Karpas-422 (cell line): ENCODE data around the gene CEP295NL. TPM values are rescaled to one million over a fixed set of nuclear protein-coding genes. Genes with fewer than 3 reads are reported as not detected.
A peak's percentile ranks its signal among the peaks of the same experiment; 100 is the strongest.
"Not testable (repeated sequence)": the region's sequence is repeated elsewhere in the genome, so short reads cannot be mapped to it uniquely, and the experiment has no call there.

Experiments used
- DNase-seq: peaks from one replicate; pipeline ENCODE4 v3.0.0-alpha.2; 2015
- H2AFZ ChIP-seq: fragments of 200-600 bp; sonication (generic); 2 replicates; pipeline ENCODE4 v1.6.1; 2014; ENCODE audit warnings: antibody characterized with exemption, low read length, mixed read lengths
- H3K27ac ChIP-seq: fragments of 200-600 bp; sonication (generic); 2 replicates; pipeline ENCODE4 v1.5.1; 2014; ENCODE audit warnings: mild to moderate bottlenecking, low read length, moderate library complexity
- H3K27me3 ChIP-seq: fragments of 200-600 bp; sonication (generic); 2 replicates; pipeline ENCODE4 v1.6.1; 2014; ENCODE audit warnings: low read length, mixed read lengths
- H3K36me3 ChIP-seq: fragments of 200-600 bp; sonication (generic); 2 replicates; pipeline ENCODE4 v1.6.1; 2014; ENCODE audit warnings: low read length, mixed read lengths; ENCODE audit not compliant: insufficient read depth
- H3K4me1 ChIP-seq: fragments of 200-600 bp; sonication (generic); 2 replicates; pipeline ENCODE4 v1.6.1; 2014; ENCODE audit warnings: mild to moderate bottlenecking, low read length, mixed read lengths
- H3K4me2 ChIP-seq: fragments of 200-600 bp; sonication (generic); 2 replicates; pipeline ENCODE4 v1.6.1; 2014; ENCODE audit warnings: low read length, low read depth, mild to moderate bottlenecking; ENCODE audit not compliant: poor library complexity, severe bottlenecking
- H3K4me3 ChIP-seq: fragments of 200-600 bp; sonication (generic); 2 replicates; pipeline ENCODE4 v1.5.1; 2014; ENCODE audit warnings: mild to moderate bottlenecking, antibody characterized with exemption, low read length, mixed read lengths
- H3K79me2 ChIP-seq: fragments of 200-600 bp; sonication (generic); 2 replicates; pipeline ENCODE4 v1.6.1; 2014; ENCODE audit warnings: mild to moderate bottlenecking, low read length, mixed read lengths
- H3K9ac ChIP-seq: fragments of 200-600 bp; sonication (generic); 2 replicates; pipeline ENCODE4 v1.6.0; 2014; ENCODE audit warnings: low read length
- H3K9me2 ChIP-seq: fragments of 200-600 bp; sonication (generic), shearing (Covaris generic); replicated peaks from 2 replicates; pipeline ENCODE4 v1.6.0; 2014; ENCODE audit warnings: mild to moderate bottlenecking, low read length, moderate library complexity; ENCODE audit not compliant: insufficient read depth
- H3K9me3 ChIP-seq: fragments of 300-700, 200-600 bp; sonication (generic); 2 replicates; pipeline ENCODE4 v1.6.1; 2014; ENCODE audit warnings: low read length, mixed read lengths
- H4K20me1 ChIP-seq: fragments of 200-600 bp; sonication (generic); 2 replicates; pipeline ENCODE4 v1.6.1; 2014; ENCODE audit warnings: mild to moderate bottlenecking, antibody characterized with exemption, low read length, low read depth; ENCODE audit not compliant: insufficient read depth
- total RNA-seq: library from RNA; depleted of rRNA; stranded (reverse); fragments of >200 nt; shearing (Covaris generic); gene quantifications from 2 replicates; pipeline ENCODE4 v1.2.3, GENCODE V29; 2014; ENCODE audit warnings: low replicate concordance

Gene CEP295NL
- total RNA-seq, 1 experiment from 2014 or later = not detected

DNA sequence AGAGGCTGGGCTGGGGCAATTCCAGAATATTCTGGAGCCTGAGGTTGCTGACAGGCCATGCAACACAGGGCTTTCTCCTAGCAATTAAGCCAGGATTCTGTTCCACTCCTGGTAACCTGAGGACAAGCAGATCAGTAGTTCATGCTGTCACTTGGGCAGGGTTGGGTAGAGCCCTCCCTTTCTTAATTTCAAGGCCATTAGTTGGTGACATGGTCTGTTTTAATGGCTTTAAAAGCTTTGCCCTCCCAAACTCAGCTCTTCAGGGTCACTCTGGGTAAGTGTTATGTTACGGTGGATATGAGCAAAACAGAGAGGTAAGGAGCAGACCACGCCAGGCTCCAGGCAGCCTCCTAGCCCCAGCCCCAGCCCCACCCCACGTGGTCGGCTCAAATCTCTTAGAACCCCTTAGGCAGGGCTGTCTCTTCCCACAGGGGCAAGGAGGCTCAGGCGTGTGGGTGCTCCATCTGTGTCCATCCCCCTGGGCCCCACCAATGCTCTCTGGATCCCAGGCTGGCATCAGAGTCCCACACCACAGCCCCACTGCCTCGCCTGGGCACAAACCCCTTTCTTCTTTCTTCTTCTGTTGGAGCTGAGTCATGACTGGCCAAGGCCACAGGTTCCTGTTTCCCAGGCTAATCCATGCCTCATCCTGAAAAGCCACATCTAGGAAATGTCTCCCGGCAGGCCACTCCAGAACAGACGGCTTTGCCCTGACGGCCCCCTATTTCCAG, 27.5 kb downstream of the CEP295NL start:
- Histone ChIP-seq H3K9me3 (no peaks in the 10 kb centered on the region), H4K20me1 (no peaks in the 10 kb centered on the region), H3K4me3 (no peak overlapping the region), H3K27me3 (no peaks in the 10 kb centered on the region), H3K27ac (no peak overlapping the region), H3K9ac (no peak overlapping the region), H3K4me2 (no peak overlapping the region), H3K9me2 (no peaks in the 10 kb centered on the region), H3K79me2 (no peaks in the 10 kb centered on the region), H3K36me3 (no peaks in the 10 kb centered on the region), H3K4me1 (peaks cover 14% of the 10 kb centered on the region), H2AFZ (no peak overlapping the region)
- DNase-seq = no peak

DNA sequence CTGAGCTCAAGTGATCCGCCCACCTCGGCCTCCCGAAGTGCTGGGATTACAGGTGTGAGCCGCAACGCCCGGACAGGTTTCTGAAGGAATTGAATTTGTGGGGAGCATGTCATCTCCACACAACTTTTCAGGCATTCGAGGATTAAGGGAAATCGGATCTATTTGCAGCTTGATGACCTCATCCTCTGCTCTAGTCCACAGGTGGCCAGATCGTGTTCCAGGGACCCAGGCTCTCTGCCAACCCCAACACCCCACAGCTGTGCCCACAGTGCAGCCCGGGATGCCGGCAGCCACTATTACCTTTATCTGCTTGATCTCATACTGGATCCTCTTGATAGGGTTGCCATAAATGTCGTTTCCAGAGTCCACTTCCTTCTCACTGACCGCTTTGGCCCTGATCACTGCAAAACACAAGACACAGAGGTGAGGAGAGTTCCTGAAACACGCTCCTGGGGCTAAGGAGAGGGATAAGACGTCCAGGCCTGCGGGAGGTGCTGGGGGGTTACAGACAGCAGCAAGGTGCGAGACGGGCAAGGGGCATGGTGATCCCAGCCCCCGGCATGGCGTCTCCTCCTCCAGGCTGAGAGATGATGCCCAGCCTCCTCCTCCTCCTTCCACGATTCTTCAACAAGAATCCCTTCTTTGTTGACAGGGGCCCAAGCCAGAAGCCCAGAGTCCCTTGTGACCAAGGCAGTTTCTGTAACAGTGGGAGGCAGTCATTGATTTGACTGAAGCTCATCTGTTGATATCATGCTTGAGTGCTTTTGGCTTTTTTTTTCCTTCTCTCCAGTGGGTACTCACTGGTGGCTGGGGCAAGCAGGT, 29.3 kb downstream of the CEP295NL start:
- no peaks in the 10 kb centered on the region for H3K79me2 ChIP-seq
- H3K27me3 ChIP-seq = no peaks in the 10 kb centered on the region
- no peak overlapping the region for H3K9ac ChIP-seq
- H3K4me3 ChIP-seq = no peak overlapping the region
- H3K36me3 ChIP-seq = no peaks in the 10 kb centered on the region
- no peaks in the 10 kb centered on the region for H3K9me3 ChIP-seq
- H3K27ac ChIP-seq = no peak overlapping the region
- H3K4me2 ChIP-seq = no peak overlapping the region
- H4K20me1 ChIP-seq = no peaks in the 10 kb centered on the region
- peaks cover 14% of the 10 kb centered on the region for H3K4me1 ChIP-seq
- no peaks in the 10 kb centered on the region for H3K9me2 ChIP-seq
- no peak overlapping the region for H2AFZ ChIP-seq
- no peak for DNase-seq

DNA sequence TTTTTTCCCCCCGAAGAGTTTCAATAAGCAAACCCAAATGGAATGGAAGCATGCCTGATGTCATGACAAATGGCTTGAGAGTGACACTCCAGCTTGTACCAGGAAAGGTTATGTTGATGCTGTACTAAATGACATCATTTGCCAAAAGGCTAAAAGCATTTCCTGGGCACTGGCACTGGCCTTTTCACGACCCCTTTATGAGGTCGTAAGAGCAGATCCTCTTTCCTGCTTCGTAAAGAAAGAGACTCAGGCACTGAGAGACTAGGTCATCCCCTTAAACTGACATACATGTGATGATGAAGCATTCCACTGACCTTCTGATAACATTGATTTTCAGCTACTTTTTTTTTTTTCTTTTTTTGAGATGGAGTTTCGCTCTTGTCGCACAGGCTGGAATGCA, 30.5 kb downstream of the CEP295NL start:
- peaks cover 14% of the 10 kb centered on the region for H3K4me1 ChIP-seq
- no peak for DNase-seq
- H4K20me1 ChIP-seq = no peaks in the 10 kb centered on the region
- H3K9ac ChIP-seq = no peak overlapping the region
- H3K9me2 ChIP-seq = no peaks in the 10 kb centered on the region
- no peaks in the 10 kb centered on the region for H3K79me2 ChIP-seq
- no peaks in the 10 kb centered on the region for H3K36me3 ChIP-seq
- H3K27me3 ChIP-seq = no peaks in the 10 kb centered on the region
- no peak overlapping the region for H3K27ac ChIP-seq
- no peak overlapping the region for H2AFZ ChIP-seq
- no peak overlapping the region for H3K4me3 ChIP-seq
- H3K4me2 ChIP-seq = no peak overlapping the region
- H3K9me3 ChIP-seq = no peaks in the 10 kb centered on the region

DNA sequence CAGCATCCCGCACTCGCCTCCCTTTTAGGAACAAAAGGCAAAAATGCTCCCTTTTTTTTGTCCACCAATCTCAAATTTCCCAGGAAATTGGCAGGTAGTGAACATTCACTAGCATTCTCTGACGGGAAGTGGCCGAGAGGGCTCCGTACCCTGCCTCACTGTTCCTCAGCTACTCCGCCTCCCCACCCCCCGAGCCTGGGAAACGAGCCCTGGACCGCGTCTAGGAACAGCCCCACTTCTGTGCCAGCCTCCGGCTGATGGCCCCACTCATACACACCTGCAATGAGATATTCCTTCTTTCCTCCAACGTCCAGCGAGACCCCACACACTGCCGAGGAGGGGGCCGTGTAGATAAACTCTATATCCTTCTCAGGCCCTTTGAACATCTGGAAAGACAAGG, 32.4 kb downstream of the CEP295NL start:
- no peaks in the 10 kb centered on the region for H3K36me3 ChIP-seq
- H3K9me3 ChIP-seq = no peaks in the 10 kb centered on the region
- no peak overlapping the region for H2AFZ ChIP-seq
- H3K27ac ChIP-seq = no peak overlapping the region
- H3K9ac ChIP-seq = no peak overlapping the region
- no peak overlapping the region for H3K4me3 ChIP-seq
- no peaks in the 10 kb centered on the region for H3K79me2 ChIP-seq
- no peaks in the 10 kb centered on the region for H4K20me1 ChIP-seq
- H3K4me2 ChIP-seq = no peak overlapping the region
- H3K9me2 ChIP-seq = no peaks in the 10 kb centered on the region
- no peaks in the 10 kb centered on the region for H3K27me3 ChIP-seq
- peaks cover 6% of the 10 kb centered on the region for H3K4me1 ChIP-seq
- no peak for DNase-seq

DNA sequence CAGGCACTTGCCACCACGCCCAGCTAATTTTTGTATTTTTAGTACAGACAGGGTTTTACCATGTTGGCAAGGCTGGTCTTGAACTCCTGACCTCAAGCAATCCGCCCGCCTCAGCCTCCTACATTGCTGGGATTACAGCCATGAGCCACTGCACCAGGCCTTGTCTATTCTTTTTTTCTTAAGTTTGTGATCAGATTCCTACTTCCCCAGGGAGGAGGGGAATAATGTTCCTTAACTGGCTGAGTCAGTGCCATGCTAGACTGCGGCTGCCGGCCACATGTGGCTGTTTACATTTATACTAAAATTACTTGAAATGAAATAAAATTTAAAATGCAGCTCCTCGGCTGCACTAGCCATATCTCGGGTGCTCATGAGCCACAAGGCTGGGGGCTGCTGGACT, 34.6 kb downstream of the CEP295NL start:
- H3K79me2 ChIP-seq = no peaks in the 10 kb centered on the region
- no peak for DNase-seq
- H3K4me3 ChIP-seq = no peak overlapping the region
- H2AFZ ChIP-seq = no peak overlapping the region
- H3K36me3 ChIP-seq = no peaks in the 10 kb centered on the region
- H3K27ac ChIP-seq = no peak overlapping the region
- no peaks in the 10 kb centered on the region for H4K20me1 ChIP-seq
- no peak overlapping the region for H3K9ac ChIP-seq
- no peaks in the 10 kb centered on the region for H3K9me3 ChIP-seq
- no peaks in the 10 kb centered on the region for H3K4me1 ChIP-seq
- H3K4me2 ChIP-seq = no peak overlapping the region
- H3K9me2 ChIP-seq = no peaks in the 10 kb centered on the region
- no peaks in the 10 kb centered on the region for H3K27me3 ChIP-seq

DNA sequence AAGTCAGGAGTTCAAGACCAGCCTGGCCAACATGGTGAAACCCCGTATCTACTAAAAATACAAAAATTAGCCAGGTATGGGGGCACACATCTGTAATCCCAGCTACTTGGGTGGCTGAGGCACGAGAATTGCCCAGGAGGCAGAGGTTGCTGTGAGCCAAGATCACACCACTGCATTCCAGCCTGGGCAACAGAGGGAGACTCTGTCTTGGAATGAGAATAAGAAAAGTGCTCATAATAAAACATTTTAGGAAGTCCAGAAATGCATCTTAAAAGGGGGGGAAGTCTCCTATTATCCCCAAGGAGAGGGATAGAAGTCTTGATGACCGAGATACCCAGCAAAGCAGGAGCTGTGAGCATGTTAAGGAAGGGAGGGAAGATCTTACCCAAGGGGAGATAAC, 36.0 kb downstream of the CEP295NL start:
- not testable (repeated sequence) for DNase-seq, H2AFZ ChIP-seq, H3K4me2 ChIP-seq, H3K4me1 ChIP-seq, H4K20me1 ChIP-seq, H3K9me2 ChIP-seq, H3K4me3 ChIP-seq, H3K27ac ChIP-seq, H3K79me2 ChIP-seq, H3K9ac ChIP-seq, H3K36me3 ChIP-seq, H3K9me3 ChIP-seq, H3K27me3 ChIP-seq

DNA sequence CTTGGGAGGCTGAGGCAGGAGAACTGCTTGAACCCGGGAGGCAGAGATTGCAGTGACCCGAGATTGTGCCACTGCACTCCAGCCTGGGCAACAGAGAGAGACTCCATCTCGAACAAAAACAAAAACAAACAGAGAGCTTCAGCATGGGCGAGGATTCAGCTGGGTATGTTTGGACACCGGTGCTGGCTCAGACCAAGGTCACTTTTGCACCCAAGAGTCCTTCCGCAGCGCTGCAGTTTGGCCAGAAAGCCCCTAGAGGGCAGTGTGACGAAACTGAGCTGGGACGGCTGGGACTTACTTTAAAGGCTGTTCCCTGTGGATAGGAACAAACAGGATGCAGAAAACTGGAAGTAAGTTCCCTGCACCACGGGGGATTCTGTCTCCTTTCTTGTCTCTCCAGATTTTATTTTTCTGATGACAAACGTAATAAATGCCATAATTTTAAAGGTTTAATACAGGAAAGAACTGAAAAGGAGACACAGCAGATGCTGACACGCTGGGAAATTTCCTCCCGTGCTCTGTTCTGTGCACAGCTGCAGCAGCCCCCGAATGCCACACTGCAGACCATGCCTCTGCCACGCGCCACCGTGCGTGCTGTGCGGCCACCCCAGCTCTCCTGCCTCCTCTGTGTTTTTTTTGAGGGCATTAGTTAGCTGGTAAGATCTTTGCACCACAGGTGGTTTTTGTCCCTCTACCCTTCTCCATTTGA, 37.2 kb downstream of the CEP295NL start:
- H3K36me3 ChIP-seq = no peaks in the 10 kb centered on the region
- no peak overlapping the region for H3K4me2 ChIP-seq
- no peak overlapping the region for H2AFZ ChIP-seq
- H3K9ac ChIP-seq = no peak overlapping the region
- DNase-seq = peak; percentile 77
- no peak overlapping the region for H3K4me3 ChIP-seq
- no peaks in the 10 kb centered on the region for H3K79me2 ChIP-seq
- H3K27me3 ChIP-seq = no peaks in the 10 kb centered on the region
- H3K27ac ChIP-seq = no peak overlapping the region
- H3K9me3 ChIP-seq = no peaks in the 10 kb centered on the region
- no peaks in the 10 kb centered on the region for H3K4me1 ChIP-seq
- no peaks in the 10 kb centered on the region for H4K20me1 ChIP-seq
- no peaks in the 10 kb centered on the region for H3K9me2 ChIP-seq

DNA sequence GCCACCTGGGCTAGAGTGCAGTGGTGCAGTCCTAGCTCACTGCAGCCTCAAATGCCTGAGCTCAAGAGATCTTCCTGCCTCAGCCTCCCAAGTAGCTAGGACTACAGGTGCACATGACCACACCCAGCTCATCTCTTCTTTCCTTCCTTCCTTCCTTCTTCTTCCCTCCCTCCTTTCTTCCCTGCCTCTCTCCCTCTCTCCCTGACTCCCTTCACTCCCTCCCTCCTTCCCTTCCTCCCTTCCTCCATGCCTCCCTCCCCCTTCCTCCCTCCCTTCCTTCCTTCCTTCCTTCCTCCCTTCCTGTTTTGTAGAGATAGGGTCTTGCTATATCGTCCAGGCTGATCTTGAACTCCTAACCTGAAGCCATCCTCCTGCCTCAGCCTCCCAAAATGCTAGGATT, 38.9 kb downstream of the CEP295NL start:
- Histone ChIP-seq H3K79me2 (no peaks in the 10 kb centered on the region), H3K9ac (no peak overlapping the region), H3K4me1 (no peaks in the 10 kb centered on the region), H4K20me1 (no peaks in the 10 kb centered on the region), H3K27me3 (no peaks in the 10 kb centered on the region), H3K27ac (no peak overlapping the region), H3K4me3 (no peak overlapping the region), H3K36me3 (no peaks in the 10 kb centered on the region), H3K4me2 (no peak overlapping the region), H3K9me2 (no peaks in the 10 kb centered on the region), H3K9me3 (no peaks in the 10 kb centered on the region), H2AFZ (no peak overlapping the region)
- DNase-seq = no peak
